Stimulated activated CD8-positive, alpha-beta memory T cell treated with anti-CD3 and anti-CD28 coated beads, Interleukin-7, amount 100 ng/mL, for 48 hours (primary cell): ENCODE results near the gene CD300H.
"Not testable (repeated sequence)": the region's sequence is repeated elsewhere in the genome, so short reads cannot be mapped to it uniquely, and the experiment has no call there.

ENCODE experiments used
- DNase-seq, 2 donors: peaks; one replicate each; pipeline ENCODE4 v3.0.0-alpha.2; 2020; ENCODE audit warnings: low read depth in 1 of 2; ENCODE audit errors: extremely low read depth in 1 of 2

The CD300H gene

DNA sequence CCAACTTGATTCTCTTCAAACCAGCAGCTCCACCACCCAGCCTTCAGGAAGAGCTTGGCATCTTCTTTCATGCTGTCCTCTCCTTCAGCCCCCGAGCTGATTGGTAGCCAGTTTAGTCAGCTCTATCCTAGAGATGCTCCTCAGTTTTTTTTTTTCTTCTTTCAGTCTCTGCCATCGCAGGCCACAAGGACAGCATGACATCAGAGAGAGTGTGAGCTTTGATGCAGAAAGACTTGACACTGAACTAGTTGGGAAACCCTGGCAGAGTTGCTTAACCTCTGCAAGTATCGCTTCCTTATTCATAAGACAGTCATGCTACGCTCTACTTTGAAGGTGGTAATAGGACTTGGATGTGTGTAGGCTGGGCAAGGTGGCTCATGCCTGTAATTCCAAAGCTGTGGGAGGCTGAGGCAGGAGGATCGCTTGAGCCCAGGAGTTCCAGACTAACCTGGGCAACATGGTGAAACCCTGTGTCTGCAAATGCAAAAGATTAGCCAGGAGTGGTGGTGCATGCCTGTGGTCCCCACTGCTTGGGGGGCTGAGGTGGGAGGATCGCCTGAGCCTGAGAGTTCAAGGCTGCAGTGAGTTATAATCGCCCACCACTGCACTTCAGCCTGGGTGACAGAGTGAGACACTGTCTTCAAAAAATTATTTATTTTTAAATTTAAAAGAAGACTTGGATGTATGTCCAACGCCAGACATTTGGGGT lies 38.7 kb downstream of the CD300H start:
- DNase-seq, result no peak

DNA sequence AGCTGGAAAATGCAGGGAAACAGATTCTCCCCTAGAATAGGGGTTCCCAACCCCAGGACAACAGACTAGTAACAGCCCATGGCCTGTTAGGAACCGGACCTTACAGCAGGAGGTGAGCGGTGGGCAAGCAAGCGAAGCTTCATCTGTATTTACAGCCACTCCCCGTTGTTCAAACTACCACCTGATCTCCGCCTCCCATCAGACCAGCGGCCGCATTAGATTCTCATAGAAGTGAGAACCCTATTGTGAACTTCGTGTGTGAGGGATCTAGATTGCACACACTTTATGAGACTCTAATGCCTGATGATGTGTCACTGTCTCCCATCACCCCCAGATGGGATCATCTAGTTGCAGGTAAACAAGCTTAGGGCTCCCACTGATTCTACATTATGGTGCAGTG lies 39.6 kb downstream of the CD300H start:
- DNase-seq, result no peak

DNA sequence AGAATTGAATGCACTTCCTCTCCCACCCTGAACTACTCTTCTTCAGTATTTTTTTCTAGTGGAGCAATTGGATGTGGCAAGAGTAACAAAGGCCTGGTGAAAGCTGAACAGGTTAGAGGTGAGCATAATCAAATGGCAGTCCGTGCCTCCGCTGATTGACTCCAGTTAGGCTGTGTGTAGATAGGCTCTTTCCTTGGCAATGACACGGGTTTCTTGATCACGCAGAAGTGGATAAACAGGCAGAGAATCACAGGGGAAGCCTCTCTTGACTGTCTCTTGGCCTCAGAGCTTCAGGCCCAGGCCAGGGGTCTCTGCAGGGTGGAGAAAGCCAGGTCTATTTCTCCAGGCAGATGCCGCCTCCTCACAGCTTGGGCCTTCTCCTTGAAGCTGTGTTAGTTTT lies 40.2 kb downstream of the CD300H start:
- DNase-seq, result no peak

DNA sequence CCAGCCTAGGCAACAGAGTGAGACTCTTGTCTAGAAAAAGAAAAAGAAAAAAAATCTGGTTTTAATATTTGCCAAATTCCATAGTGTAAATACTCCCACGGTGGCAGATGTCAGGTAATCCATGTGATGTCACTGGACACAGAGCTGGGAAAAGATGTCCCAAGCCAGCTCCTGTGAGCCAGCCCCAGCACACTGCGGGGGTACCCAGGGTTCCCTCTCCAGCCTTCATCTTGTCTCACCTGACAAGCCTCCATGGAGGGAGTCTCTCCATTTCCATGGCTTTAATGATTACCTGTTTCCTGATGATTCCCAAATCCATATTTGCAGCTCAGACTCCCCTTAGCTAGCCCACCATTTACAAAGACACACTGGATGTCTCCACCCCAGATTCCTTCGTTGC lies 40.6 kb downstream of the CD300H start:
- DNase-seq, result no peak

DNA sequence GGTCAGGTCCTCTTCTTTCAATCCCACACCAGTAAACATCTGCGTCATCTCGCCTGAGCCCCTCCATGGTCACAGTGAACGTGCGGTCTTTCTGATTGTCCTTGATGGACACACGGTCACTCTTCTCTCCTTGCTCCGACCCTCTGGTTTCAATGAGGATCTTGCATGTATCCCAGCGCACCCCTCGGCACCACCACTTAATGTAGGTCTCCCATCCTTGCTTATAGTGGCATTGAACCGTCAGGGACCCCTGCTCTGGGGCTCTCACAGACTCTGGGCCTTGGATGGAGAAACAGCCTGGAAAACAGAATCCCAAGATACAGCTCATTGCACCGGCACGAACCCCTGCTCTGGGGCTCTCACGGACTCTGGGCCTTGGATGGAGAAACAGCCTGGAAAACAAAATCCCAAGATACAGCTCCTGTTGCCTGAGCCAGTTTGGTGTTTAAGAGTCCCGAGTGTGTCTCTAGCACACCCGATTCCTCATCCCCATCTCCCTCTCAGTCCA lies 41.5 kb downstream of the CD300H start:
- no peak for DNase-seq

DNA sequence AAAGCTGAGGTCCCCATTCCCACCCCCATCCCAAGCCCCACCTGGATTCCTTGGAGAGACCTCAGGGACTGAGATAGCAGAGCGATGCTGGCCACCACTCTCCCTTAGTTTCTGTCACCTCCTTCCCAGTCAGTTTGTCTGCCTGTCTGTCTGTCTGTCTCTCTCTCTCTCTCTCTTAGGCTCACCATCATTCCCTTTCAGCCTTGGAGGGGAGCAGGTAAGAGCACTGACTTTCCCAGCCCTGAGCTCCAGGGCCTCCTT lies 41.9 kb downstream of the CD300H start:
- DNase-seq, result no peak

DNA sequence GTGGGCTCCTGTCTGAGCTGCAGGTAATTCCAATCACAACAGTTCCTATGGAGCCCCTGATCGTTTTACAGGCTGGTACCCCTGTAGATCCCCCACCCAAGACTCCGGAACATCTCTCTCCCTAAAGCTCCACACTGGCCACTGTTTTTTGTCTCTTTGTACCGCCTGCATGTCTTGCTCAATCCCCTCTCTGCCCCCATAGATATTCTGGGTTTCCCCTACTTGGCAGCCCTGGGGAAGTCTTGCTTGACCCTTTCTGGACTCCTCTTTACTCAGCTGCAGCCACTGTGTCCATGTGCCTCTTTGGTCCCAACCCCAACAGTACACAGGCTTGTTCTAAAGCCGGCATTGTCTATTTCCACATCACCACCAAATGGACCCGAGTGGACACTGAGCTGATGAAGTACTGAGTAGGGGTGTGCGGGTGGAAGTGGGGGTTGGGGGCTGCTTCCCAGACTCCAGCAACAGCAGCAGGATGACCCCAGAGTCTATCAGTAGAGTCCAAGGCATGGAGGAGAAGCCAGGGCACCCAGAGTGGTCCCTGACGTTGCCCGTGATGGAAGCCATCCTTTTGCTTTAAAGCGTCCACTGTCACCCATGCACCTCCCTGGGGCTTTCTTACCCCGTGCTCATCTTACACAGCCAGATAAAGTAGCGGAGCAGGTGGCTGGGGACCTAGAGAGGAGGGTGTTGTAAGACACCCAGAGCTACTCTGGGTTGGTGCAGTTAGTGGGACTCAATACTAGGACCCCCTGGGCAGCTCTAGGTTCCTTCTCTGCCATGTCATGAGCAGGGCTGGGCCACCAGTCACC lies 42.5 kb downstream of the CD300H start:
- no peak for DNase-seq

DNA sequence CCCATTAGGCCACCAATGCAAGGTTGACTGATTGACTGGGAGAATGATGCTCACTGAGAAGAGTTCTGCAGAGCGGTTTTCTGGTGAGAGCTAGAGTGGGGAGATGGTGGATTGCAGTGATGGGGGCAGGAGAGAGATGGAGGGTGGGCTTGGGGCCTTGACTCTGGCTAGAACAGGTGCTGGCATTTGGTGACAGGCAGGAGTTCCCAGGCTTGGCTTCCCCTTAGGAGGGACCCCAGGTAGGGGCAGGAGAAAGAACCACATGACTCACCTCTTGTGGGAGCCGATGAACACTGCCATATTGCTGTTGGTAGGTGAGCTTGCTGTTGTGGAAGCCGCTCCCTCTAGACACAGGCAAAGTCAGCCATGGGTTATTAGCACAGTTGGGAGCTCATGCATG lies 44.0 kb downstream of the CD300H start:
- no peak for DNase-seq

DNA sequence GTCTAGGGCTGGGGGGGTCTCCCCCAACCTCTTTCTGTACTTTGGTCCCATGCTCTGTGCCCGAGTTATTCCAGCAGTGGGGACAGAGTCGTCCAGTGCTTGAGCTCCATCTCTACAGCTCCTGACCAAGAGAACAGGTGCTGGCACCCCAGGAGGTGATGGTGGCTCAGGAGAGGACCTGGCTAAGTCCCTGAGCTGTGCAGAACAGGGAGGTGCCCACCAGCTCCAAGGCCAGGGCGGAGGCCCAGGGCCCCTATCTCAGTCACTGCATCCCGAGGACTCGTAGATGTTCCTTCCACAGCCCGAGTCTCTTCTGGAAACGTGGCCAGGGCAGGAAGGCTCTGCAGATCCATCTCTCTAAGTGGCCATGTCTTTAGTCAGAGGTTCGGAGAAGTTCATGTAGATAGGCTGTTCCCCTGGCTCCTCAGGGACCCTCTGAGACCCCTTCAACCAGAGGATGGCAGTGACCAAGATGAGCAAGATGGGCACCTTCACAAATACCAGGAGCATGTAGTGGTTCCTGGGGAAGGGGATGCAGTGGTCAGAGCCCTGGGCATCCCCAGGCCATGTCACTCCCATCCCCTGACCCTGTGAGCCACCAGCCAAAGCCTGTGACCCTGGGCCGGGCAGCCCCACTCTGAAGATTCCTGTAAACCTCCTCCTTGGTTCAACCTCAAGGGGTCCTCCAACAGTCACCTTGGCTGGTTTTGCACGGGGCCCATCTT lies 44.8 kb downstream of the CD300H start:
- no peak for DNase-seq

DNA sequence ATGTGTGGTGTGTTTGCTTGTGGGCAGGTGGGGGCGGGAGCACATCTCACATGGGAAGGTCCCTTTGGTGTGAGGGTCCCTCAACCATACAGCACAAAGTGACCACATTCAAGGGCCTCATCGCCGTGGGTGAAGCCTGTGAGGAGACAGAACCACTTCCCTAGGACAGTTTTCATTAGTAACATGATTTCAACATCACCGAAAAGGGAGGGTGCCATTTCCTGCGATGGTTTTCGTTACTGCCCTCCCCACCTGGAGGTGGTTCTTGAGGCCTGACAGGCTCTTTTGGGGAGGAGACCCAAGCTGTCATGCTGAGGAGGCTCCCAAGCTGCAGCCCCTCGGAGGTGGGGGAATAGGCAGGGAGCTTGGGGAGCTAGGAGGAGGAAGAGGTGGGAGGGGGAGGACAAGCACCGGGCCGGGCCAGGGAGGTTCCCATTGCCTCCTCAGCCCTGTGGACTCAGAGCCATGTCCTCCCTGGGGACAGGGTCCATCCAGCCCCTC lies 45.6 kb downstream of the CD300H start:
- DNase-seq, result no peak

DNA sequence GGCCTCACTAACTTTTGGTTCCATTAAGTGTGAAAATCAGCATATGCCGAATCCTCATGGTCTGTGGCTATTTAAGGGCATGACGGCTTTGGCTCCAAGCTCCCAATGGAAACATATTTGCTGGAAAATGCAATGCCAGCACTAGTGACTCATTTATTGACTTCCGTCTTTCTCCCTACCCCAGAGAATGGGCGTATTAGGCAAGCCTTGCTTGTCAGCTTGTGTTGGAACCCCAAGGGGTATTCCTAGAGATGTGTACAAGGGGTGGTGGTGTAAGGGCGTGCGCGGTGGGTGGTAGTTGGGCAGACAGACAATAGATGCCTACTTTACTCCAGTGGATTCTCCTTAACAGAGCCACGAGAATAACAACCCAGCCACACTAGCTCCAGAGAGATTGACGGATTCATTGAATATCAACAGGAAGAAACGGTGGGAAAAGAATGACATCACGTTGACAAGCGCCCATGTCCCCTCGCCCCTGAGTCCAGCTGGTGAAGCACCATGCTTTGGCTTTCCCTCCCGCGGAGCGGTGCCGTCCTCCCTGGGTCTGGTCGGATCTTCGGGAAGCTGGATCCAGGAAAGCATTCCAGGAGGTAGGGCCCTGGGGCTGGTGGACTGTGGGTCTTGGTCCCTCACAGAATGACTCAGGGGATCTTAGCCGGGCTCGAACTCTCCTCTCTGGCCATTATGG lies 46.4 kb downstream of the CD300H start:
- DNase-seq, result no peak

DNA sequence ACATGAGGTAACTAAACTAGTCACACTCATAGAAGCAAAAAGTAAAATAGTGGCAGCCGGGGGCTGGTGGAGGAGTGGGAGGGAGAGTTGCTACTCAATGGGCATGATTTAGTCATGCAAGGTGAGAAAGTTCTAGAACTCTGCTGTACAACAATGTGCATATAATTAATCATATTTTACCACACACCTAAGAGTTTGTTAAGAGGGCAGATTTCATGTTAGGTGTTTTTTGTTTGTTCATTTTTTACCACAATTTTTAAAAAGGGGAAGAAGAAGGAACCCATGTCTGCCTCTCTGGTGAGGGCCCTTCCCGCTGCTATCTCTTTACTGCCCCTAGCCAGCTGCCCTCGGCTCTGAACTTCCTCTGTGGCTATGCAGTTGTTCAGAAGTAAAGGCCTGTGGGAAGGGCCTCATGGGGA lies 47.3 kb downstream of the CD300H start:
- DNase-seq, result no peak

DNA sequence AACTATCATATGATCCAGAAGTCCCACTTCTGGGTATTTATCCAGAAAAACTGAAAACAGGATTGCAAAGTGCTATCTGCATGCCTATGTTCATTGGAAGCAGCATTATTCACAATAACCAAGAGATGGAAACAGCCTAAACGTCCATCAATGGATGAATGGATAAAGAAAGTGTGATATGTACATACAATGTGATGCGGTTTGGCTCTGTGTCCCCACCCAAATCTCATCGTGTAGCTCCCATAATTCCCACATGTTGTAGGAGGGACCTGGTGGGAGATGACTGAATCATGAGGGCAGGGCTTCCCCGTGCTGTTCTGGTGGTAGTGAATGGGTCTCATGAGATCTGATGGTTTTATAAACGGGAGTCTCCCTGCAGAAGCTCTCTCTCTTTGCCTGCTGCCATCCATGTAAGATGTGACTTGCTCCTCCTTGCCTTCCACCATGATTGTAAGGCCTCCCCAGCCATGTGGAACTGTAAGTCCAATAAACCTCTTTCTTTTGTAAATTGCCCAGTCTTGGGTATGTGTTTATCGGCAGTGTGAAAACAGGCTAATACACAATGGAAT lies 48.8 kb downstream of the CD300H start:
- DNase-seq, result not testable (repeated sequence)

DNA sequence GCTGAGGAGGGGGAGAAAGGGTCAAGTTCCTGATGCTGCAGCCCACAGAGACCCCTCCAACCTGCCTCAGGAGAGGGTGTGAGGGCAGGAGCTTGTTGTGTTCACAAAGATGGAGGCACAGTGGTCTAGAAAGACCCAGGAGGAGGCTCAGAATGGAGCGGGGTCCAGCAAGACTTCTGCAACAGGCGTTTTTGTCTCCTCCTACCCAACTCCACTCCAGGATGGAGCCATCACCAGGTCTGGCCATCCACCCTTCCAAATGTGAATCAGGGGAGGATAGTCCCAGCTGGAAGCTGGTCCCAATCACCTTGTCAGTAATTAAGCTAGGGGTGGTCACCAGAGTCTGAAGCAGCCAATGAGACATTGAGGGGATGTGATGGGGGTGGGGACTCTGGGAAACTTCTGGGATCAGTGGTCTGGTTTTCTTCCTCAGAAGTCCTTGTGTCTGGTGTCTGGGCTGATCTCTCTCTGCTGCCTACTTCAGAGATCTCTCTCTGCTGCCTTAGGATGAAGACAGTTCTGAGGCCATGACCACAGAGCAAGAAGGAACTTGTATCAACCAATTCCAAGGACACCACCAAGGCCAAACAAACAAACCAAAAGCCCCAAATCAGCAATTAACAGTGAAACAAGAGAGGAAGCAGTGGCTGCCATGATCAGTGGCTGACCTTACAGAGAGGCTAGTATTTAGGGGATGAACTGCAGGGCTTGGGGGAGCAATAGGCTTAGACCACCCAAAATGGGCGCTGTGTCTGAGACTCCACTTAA lies 50.6 kb downstream of the CD300H start:
- DNase-seq, result no peak

DNA sequence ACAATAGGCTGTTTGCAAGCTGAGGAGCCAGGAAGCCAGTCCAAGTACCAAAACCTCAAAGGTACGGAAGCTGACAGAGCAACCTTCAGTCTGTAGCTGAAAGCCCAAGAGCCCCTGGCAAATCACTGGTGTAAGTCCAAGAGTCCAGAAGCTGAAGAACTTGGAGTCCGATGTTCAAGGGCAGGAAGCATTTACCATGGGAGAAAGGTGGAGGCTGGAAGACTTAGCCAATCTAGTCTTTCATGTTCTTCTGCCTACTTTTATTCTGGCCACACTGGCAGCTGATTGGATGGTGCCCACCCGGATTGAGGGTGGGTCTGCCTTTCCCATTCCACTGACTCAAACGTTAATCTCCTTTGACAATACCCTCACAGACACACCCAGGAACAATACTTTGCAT lies 51.4 kb downstream of the CD300H start:
- no peak for DNase-seq

DNA sequence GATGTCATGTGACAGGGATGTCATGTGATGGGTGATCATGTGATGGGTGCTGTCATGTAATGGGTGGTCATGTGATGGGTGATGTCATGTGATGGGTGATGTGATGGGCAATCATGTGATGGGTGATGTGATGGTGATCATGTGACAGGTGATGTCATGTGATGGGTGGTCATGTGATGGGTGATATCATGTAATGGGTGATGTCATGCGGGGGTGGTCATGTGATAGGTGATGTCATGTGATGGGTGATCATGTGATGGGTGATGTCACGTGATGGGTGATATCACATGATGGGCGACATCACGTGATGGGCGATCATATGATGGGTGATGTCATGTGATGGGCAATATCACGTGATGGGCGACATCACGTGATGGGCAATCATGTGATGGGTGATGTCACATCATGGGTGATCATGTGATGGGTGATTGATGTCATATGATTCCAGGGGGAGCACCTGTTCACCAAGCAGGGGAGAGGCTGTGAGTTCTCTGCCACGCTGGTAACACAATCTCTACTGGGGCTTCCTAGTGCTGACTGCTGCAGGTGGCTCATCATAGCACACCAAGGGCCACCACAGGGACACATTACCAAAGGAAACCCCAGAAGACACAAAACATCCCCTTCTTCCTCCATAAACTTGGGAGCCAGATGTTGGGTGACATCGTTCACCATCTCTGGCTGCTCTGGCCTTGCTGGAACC lies 52.5 kb downstream of the CD300H start:
- DNase-seq, result no peak

DNA sequence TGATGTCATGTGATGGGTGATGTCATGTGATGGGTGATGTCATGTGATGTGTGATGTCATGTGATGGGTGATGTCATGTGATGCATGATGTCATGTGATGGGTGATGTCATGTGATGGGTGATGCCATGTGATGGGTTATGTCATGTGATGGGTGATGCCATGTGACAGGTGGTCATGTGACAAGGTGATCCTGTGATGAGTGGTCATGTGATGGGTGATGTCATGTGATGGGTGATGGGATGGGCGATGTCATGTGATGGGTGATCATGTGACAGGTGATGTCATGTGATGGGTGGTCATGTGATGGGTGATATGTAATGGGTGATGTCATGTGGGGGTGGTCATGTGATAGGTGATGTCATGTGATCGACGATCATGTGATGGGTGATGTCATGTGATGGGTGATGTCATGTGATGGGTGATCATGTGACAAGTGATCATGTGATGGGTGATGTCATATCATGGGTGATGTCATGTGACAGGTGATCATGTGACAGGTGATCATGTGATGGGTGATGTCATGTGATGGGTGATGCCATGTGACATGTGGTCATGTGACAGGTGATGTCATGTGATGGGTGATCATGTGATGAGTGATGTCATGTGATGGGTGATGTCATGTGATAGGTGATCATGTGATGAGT lies 53.2 kb downstream of the CD300H start:
- DNase-seq, result no peak

DNA sequence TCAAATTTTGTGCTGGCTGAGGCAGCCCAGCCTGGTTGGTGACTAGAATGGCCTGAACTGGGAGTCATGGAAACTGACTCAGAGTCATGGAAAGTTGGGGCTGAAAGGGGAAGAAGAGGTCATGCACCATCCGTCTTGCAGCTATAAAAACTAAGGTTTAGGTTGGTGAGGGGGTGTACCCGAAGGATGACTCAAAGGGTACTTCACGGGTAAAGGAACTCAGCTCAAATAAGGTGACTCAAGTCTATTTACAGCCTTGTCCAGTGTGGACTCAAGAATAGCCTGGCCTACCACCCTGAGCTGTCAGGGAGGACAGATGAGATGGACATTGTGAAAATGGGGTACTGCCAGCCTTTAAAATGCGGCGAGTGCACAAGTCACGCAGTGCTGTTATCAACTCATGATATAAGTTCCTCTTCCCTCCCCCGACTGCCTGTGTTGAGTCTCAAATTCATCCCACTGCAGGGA lies 54.7 kb downstream of the CD300H start:
- DNase-seq, result peak; percentile 39 to 74

DNA sequence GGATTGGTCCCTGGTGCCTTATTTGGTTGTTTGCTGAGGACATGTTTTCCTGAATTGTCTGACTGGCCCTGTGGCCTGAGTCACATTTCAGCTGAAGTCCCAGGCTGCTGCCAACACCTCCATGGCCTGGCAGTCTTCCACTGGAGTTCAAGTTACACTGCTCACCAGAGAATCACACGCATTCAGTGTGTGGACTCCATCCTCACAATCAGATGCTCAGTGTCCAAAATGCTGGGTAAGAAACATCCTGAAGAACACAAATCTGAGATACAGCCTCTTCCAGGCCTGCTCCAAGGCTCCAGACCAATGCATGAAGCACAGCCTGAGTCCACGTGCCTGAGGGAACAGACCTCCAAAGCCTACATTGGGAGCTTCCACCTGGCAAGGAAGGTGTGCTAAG lies 55.3 kb downstream of the CD300H start:
- no peak for DNase-seq
